ENCODE data around the gene FSTL3.

DNA sequence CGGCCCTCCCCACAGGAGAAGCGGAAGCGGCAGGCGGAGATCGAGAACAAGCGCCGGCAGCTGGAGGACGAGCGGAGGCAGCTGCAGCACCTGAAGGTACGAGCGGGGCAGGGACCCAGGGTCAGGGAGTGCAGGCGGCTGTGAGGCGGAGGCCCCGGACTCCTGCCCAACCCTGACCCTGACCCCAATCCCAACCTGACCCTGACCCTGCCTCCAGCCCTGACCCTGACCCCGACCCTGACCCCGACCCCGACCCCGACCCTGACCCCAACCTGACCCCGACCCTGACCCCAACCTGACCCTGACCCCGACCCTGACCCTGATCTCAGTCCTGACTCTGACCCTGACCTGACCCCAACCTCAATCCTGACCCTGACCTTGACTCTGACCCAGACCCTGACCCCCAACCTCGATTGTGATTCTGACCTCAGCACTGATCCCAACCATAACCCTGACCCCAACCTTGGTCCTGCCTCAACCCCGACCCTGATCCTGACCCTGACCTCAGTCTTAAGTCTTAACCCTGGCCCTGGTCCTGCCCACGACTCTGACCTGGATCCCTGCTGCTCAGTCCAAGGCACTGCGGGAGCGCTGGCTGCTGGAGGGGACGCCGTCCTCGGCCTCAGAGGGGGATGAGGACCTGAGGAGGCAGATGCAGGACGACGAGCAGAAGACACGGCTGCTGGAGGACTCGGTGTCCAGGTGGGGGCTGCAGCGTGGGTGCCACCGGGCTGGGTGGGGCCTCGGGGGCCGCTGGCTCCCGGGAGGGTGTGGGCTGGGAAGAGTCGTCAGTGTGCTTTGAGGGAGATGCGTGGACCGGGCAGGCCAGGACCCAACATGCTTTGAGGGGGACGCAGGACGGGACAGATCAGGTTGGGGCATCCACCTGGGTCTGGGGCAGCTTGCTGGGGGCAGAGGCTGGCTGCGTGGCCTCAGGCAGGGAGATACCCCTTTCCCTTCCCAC lies 51.1 kb downstream of the FSTL3 start:
- TF ChIP-seq POLR2AphosphoS5 (IDR thresholded peaks at IDR 0.05; ENCODE audit: low read depth, low read length): no peak
- TF ChIP-seq TAF1 (IDR thresholded peaks at IDR 0.05; ENCODE audit: borderline replicate concordance, insufficient read depth, low read length): no peak
- no peak for TF ChIP-seq SIN3A (IDR thresholded peaks at IDR 0.05; ENCODE audit: borderline replicate concordance, insufficient read depth, low read length)

All from PFSK-1 (cell line).